GM10847 (cell line): ENCODE data around the gene TREH.

Source experiments
- POLR2A ChIP-seq: IDR thresholded peaks from 2 replicates; pipeline ENCODE4 v1.6.1; 2011; ENCODE audit not compliant: insufficient read length; ENCODE audit errors: extremely low read depth

The TREH gene

GRCh38 chr11:118635237-118635591 is 44.2 kb downstream of the TREH start:
- TF ChIP-seq POLR2A, result no peak

GRCh38 chr11:118634431-118635236 is 44.8 kb downstream of the TREH start:
- no peak for TF ChIP-seq POLR2A

- TF ChIP-seq POLR2A, result no peak
These were observed 45.5 kb downstream of the TREH start for GRCh38 chr11:118633979-118634378.

- TF ChIP-seq POLR2A, result no peak
These were observed 46.1 kb downstream of the TREH start for GRCh38 chr11:118633319-118633690.

GRCh38 chr11:118632577-118633318 is 46.7 kb downstream of the TREH start:
- no peak for TF ChIP-seq POLR2A

- no peak for TF ChIP-seq POLR2A
These were observed 48.1 kb downstream of the TREH start for GRCh38 chr11:118631142-118631909.

- TF ChIP-seq POLR2A, result no peak
These were observed 49.4 kb downstream of the TREH start for GRCh38 chr11:118629761-118630661.

- TF ChIP-seq POLR2A, result no peak
These were observed 50.4 kb downstream of the TREH start for GRCh38 chr11:118628861-118629549.

GRCh38 chr11:118628432-118628831 is 51.0 kb downstream of the TREH start:
- TF ChIP-seq POLR2A, result no peak

- no peak for TF ChIP-seq POLR2A
These were observed 51.4 kb downstream of the TREH start for GRCh38 chr11:118628031-118628430.

- no peak for TF ChIP-seq POLR2A
These were observed 51.9 kb downstream of the TREH start for GRCh38 chr11:118627566-118627965.

GRCh38 chr11:118625976-118626375 is 53.5 kb downstream of the TREH start:
- TF ChIP-seq POLR2A, result no peak

GRCh38 chr11:118625036-118625690 is 54.3 kb downstream of the TREH start:
- no peak for TF ChIP-seq POLR2A

GRCh38 chr11:118623269-118623655 is 56.2 kb downstream of the TREH start:
- no peak for TF ChIP-seq POLR2A
